Prostate gland (tissue), 2 donors: ENCODE data around the gene QPCT.

Experiments
- POLR2A ChIP-seq: fragments of 450-650 bp; IDR thresholded peaks from one replicate; pipeline ENCODE4 v1.6.1; 2016; ENCODE audit warnings: antibody characterized with exemption, mild to moderate bottlenecking
- POLR2AphosphoS5 ChIP-seq: sonication (generic); formaldehyde crosslinking; IDR thresholded peaks from one replicate; pipeline ENCODE4 v1.6.1; 2017; ENCODE audit warnings: antibody characterized with exemption
- TF ChIP-seq, protein P1 (sequence below), 4 experiments: fragments of 200-600 bp in 2 of 4; fragments of 450-650 bp in 2 of 4; sonication (generic) in 2 of 4; IDR thresholded peaks; 1 replicate in 3 of 4; 2 replicates in 1 of 4; pipeline ENCODE4 v1.5.1; 2016 to 2019; ENCODE audit warnings: antibody characterized with exemption in 4 of 4, mild to moderate bottlenecking in 2 of 4, moderate library complexity in 2 of 4

DNA sequence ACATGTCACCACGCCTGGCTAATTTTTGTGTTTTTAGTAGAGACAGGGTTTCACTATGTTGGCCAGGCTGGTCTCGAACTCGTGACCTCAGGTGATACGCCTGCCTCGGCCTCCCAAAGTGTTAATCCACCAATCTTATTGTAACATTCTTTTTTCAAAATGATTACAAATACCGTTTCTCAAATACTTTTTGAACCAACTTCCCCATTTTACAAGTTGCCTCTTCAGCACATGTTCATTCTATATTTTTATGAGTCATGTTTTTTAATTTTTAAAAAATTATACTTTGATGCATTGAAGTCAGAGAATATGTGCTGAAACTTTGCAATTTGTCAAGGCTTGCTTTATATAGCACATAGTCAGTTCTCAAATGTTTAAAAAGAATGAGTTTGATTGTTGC lies 58.2 kb downstream of the QPCT start:
- TF ChIP-seq POLR2AphosphoS5 (no peak), POLR2A (no peak)
- TF ChIP-seq, protein P1, sequence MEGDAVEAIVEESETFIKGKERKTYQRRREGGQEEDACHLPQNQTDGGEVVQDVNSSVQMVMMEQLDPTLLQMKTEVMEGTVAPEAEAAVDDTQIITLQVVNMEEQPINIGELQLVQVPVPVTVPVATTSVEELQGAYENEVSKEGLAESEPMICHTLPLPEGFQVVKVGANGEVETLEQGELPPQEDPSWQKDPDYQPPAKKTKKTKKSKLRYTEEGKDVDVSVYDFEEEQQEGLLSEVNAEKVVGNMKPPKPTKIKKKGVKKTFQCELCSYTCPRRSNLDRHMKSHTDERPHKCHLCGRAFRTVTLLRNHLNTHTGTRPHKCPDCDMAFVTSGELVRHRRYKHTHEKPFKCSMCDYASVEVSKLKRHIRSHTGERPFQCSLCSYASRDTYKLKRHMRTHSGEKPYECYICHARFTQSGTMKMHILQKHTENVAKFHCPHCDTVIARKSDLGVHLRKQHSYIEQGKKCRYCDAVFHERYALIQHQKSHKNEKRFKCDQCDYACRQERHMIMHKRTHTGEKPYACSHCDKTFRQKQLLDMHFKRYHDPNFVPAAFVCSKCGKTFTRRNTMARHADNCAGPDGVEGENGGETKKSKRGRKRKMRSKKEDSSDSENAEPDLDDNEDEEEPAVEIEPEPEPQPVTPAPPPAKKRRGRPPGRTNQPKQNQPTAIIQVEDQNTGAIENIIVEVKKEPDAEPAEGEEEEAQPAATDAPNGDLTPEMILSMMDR (IDR thresholded peaks at IDR 0.05): no peak
